ENCODE measurements around the gene ODF2. TPM values are rescaled to one million over a fixed set of nuclear protein-coding genes. Genes with fewer than 3 reads are reported as not detected.
A peak's percentile ranks its signal among the peaks of the same experiment; 100 is the strongest.

The ODF2 gene
- polyA plus RNA-seq, 2 of the 4 experiments (the other 2 are of a cell fraction) = 24.7 to 29.6 TPM

- 89% methylated on average over 5 of the region's 5 CpGs for WGBS (ENCODE audit: missing lambda C conversion rate)
- no peak for DNase-seq (ENCODE audit: low read depth in 1 of 2, low spot score in 1 of 2)
These were observed 14.8 kb downstream of the ODF2 start for GRCh38 chr9:128470560-128470959.

GRCh38 chr9:128473104-128473503, 17.3 kb downstream of the ODF2 start:
- DNase-seq (ENCODE audit: low read depth in 1 of 2, low spot score in 1 of 2) (no peak), FAIRE-seq (no peak), ATAC-seq (peak; percentile 24 to 35; a peak in 3 of 6 replicates)
- no peak overlapping the region for H3K4me3 ChIP-seq
- H3K4me1 ChIP-seq = no peaks in the 10 kb centered on the region
- TF ChIP-seq HEYL (CRISPR knock-in tag; IDR thresholded peaks at IDR 0.05) = no peak
- TF ChIP-seq ZFP36 (IDR thresholded peaks at IDR 0.05; ENCODE audit: borderline replicate concordance, partially characterized antibody) = peak; percentile 56
- 100% methylated on average over 5 of the region's 5 CpGs for WGBS (ENCODE audit: missing lambda C conversion rate)
- ChIA-PET CTCF (interaction anchor here (0.8 to 1.5 kb wide), 5 partner anchors 12 to 163 kb away, joined by 3 to 5 read pairs (median 3); no protein-coding TSS in a partner anchor), POLR2A (no interaction called here)
- no peaks in the 10 kb centered on the region for H3K9me3 ChIP-seq
- H3K4me2 ChIP-seq = no peak overlapping the region
- H3K27ac ChIP-seq = no peak overlapping the region

More at GRCh38 chr9:128470560-128470959, 14.8 kb downstream of the ODF2 start:
- Histone ChIP-seq H3K4me2 (no peak overlapping the region), H3K27ac (no peak overlapping the region), H3K4me3 (no peak overlapping the region), H3K9me3 (no peaks in the 10 kb centered on the region), H3K4me1 (no peaks in the 10 kb centered on the region)
- no peak for FAIRE-seq
- POLR2A ChIA-PET = no interaction called here
- ATAC-seq = no peak
- no peak for TF ChIP-seq CBX8 (IDR thresholded peaks at IDR 0.05)
- no peak for TF ChIP-seq FOSB (CRISPR knock-in tag; IDR thresholded peaks at IDR 0.05)
- TF ChIP-seq REST (IDR thresholded peaks at IDR 0.05) = no peak
- TF ChIP-seq RARB (CRISPR knock-in tag; IDR thresholded peaks at IDR 0.05) = no peak
- TF ChIP-seq EHF (CRISPR knock-in tag; IDR thresholded peaks at IDR 0.05) = no peak
- no peak for TF ChIP-seq CBX2 (IDR thresholded peaks at IDR 0.05; ENCODE audit: borderline replicate concordance, low read depth)
- TF ChIP-seq SREBF2 (IDR thresholded peaks at IDR 0.05) = no peak
- TF ChIP-seq RFX5 (IDR thresholded peaks at IDR 0.05) = no peak
- TF ChIP-seq JUNB (IDR thresholded peaks at IDR 0.05) = no peak
- no peak for TF ChIP-seq EHMT2 (IDR thresholded peaks at IDR 0.05; ENCODE audit: low read depth)
- CTCF ChIA-PET = interaction anchor here (0.9 to 1.0 kb wide), 2 partner anchors 32 to 137 kb away, joined by 3 read pairs; no protein-coding TSS in a partner anchor

GRCh38 chr9:128475867-128476266, 20.1 kb downstream of the ODF2 start:
- CTCF ChIA-PET = interaction anchor here (1.6 kb wide), 1 partner anchor 10 kb away, joined by 6 read pairs; no protein-coding TSS in a partner anchor
- FAIRE-seq = no peak
- POLR2A ChIA-PET = no interaction called here

GRCh38 chr9:128479262-128479661, 23.5 kb downstream of the ODF2 start:
- FAIRE-seq (no peak), DNase-seq (ENCODE audit: low read depth in 1 of 2, low spot score in 1 of 2) (no peak), ATAC-seq (no peak)
- TF ChIP-seq ZNF302 (CRISPR knock-in tag; IDR thresholded peaks at IDR 0.05) (no peak), MAX (IDR thresholded peaks at IDR 0.05) (no peak), MAFK (IDR thresholded peaks at IDR 0.05; ENCODE audit: partially characterized antibody) (no peak), GATA3 (IDR thresholded peaks at IDR 0.05; ENCODE audit: borderline replicate concordance) (no peak), RFX5 (IDR thresholded peaks at IDR 0.05) (no peak), NPAS2 (CRISPR knock-in tag; IDR thresholded peaks at IDR 0.05; ENCODE audit: borderline replicate concordance) (no peak), HOXA7 (CRISPR knock-in tag; IDR thresholded peaks at IDR 0.05) (no peak), SREBF2 (IDR thresholded peaks at IDR 0.05) (no peak), EHMT2 (IDR thresholded peaks at IDR 0.05; ENCODE audit: low read depth) (no peak), KDM1A (IDR thresholded peaks at IDR 0.05; ENCODE audit: low read depth) (no peak), HDAC2 (IDR thresholded peaks at IDR 0.05) (no peak), ZFP36 (IDR thresholded peaks at IDR 0.05; ENCODE audit: borderline replicate concordance, partially characterized antibody) (no peak), TP53 (CRISPR knock-in tag; IDR thresholded peaks at IDR 0.05) (no peak), MAZ (IDR thresholded peaks at IDR 0.05; ENCODE audit: borderline replicate concordance, low read depth, low read length) (no peak)
- H3K9me3 ChIP-seq = no peaks in the 10 kb centered on the region
- H3K4me3 ChIP-seq = no peak overlapping the region
- H3K4me2 ChIP-seq = no peak overlapping the region
- H3K27ac ChIP-seq = no peak overlapping the region
- POLR2A ChIA-PET = no interaction called here
- CTCF ChIA-PET = no interaction called here
- 91% methylated on average over 1 of the region's 1 CpG for WGBS (ENCODE audit: missing lambda C conversion rate)
- H3K4me1 ChIP-seq = no peaks in the 10 kb centered on the region

More at GRCh38 chr9:128475867-128476266, 20.1 kb downstream of the ODF2 start:
- no peaks in the 10 kb centered on the region for H3K4me1 ChIP-seq
- WGBS (ENCODE audit: missing lambda C conversion rate) = 97% methylated on average over 7 of the region's 7 CpGs
- no peak overlapping the region for H3K27ac ChIP-seq
- TF ChIP-seq HOXB13 (CRISPR knock-in tag; IDR thresholded peaks at IDR 0.05; ENCODE audit: low read depth) = no peak
- no peak for TF ChIP-seq SMC3 (IDR thresholded peaks at IDR 0.05)
- H3K9me3 ChIP-seq = no peaks in the 10 kb centered on the region
- no peak overlapping the region for H3K4me3 ChIP-seq
- ATAC-seq (no peak), DNase-seq (ENCODE audit: low read depth in 1 of 2, low spot score in 1 of 2) (no peak)
- H3K4me2 ChIP-seq = no peak overlapping the region
